ENCODE data around the gene POU6F1. TPM values are rescaled to one million over a fixed set of nuclear protein-coding genes. Genes with fewer than 3 reads are reported as not detected.

The POU6F1 gene
- total and polyA plus RNA-seq, 9 donors: 11.8 to 48.8 (median 28.9) TPM

GRCh38 chr12:51205350-51205749 is 12.5 kb downstream of the POU6F1 start:
- Histone ChIP-seq H3K36me3 (no peaks in the 10 kb centered on the region), H3K4me3 (no peak overlapping the region), H3K4me1 (ENCODE audit: insufficient read depth) (no peaks in the 10 kb centered on the region), H3K9me3 (no peaks in the 10 kb centered on the region), H3K27ac (no peak overlapping the region), H3K27me3 (no peaks in the 10 kb centered on the region)
- no peak for DNase-seq
- intact Hi-C loops (cut with DNase I): loop anchor here in 1 of 4 donors (10.0 kb wide), 1 partner anchor 111 kb away; no protein-coding TSS in a partner anchor
- TF ChIP-seq POLR2A (IDR thresholded peaks at IDR 0.05): no peak
- 92 to 96% (median 95%) methylated on average over 6 of the region's 6 CpGs for WGBS, 3 donors

GRCh38 chr12:51202718-51203117 is 15.1 kb downstream of the POU6F1 start:
- WGBS, 3 donors: 92 to 97% (median 96%) methylated on average over 5 of the region's 5 CpGs
- intact Hi-C loops (cut with DNase I): loop anchor here in 1 of 4 donors (10.0 kb wide), 1 partner anchor 108 kb away; no protein-coding TSS in a partner anchor
- H3K36me3 ChIP-seq: no peaks in the 10 kb centered on the region
- H3K27ac ChIP-seq: no peak overlapping the region
- TF ChIP-seq EP300 (IDR thresholded peaks at IDR 0.05): no peak
- DNase-seq: no peak
- no peaks in the 10 kb centered on the region for H3K27me3 ChIP-seq
- no peak overlapping the region for H3K4me3 ChIP-seq
- no peaks in the 10 kb centered on the region for H3K9me3 ChIP-seq
- no peaks in the 10 kb centered on the region for H3K4me1 ChIP-seq (ENCODE audit: insufficient read depth)

- whole genome bisulfite sequencing, 3 donors: 92 to 94% (median 93%) methylated on average over 9 of the region's 9 CpGs
- no peaks in the 10 kb centered on the region for H3K4me1 ChIP-seq (ENCODE audit: insufficient read depth)
- H3K27me3 ChIP-seq: no peaks in the 10 kb centered on the region
These were observed 17.1 kb downstream of the POU6F1 start for GRCh38 chr12:51200806-51201205.

GRCh38 chr12:51200156-51200555 is 17.7 kb downstream of the POU6F1 start:
- no peaks in the 10 kb centered on the region for H3K36me3 ChIP-seq
- H3K4me1 ChIP-seq (ENCODE audit: insufficient read depth): no peaks in the 10 kb centered on the region
- H3K27me3 ChIP-seq: no peaks in the 10 kb centered on the region
- no peak overlapping the region for H3K4me3 ChIP-seq
- intact Hi-C loops (cut with DNase I): loop anchor here in 1 of 4 donors (10.0 kb wide), 1 partner anchor 105 kb away; no protein-coding TSS in a partner anchor
- H3K9me3 ChIP-seq: no peaks in the 10 kb centered on the region
- no peak for DNase-seq
- WGBS, 3 donors: 82 to 88% (median 88%) methylated on average over 7 of the region's 7 CpGs
- H3K27ac ChIP-seq: no peak overlapping the region
- TF ChIP-seq EP300 (IDR thresholded peaks at IDR 0.05) (no peak), POLR2A (IDR thresholded peaks at IDR 0.05) (no peak), CTCF (IDR thresholded peaks at IDR 0.05) (no peak)

More at GRCh38 chr12:51200806-51201205, 17.1 kb downstream of the POU6F1 start:
- no peaks in the 10 kb centered on the region for H3K9me3 ChIP-seq
- H3K27ac ChIP-seq: no peak overlapping the region
- no peak overlapping the region for H3K4me3 ChIP-seq
- intact Hi-C loops (cut with DNase I): loop anchor here in 1 of 4 donors (10.0 kb wide), 1 partner anchor 106 kb away; no protein-coding TSS in a partner anchor
- H3K36me3 ChIP-seq: no peaks in the 10 kb centered on the region
- TF ChIP-seq CTCF (IDR thresholded peaks at IDR 0.05): no peak
- no peak for TF ChIP-seq POLR2A (IDR thresholded peaks at IDR 0.05)
- no peak for TF ChIP-seq EP300 (IDR thresholded peaks at IDR 0.05)
- no peak for DNase-seq

GRCh38 chr12:51199366-51199945 is 18.4 kb downstream of the POU6F1 start:
- H3K27me3 ChIP-seq: no peaks in the 10 kb centered on the region
- H3K9me3 ChIP-seq: no peaks in the 10 kb centered on the region
- no peak overlapping the region for H3K4me3 ChIP-seq
- intact Hi-C loops (cut with DNase I): no loop called here
- no peaks in the 10 kb centered on the region for H3K4me1 ChIP-seq (ENCODE audit: insufficient read depth)
- WGBS, 3 donors: 89 to 93% (median 91%) methylated on average over 10 of the region's 10 CpGs
- H3K36me3 ChIP-seq: no peaks in the 10 kb centered on the region
- DNase-seq: no peak
- no peak for TF ChIP-seq EP300 (IDR thresholded peaks at IDR 0.05)
- no peak for TF ChIP-seq CTCF (IDR thresholded peaks at IDR 0.05)
- no peak for TF ChIP-seq POLR2A (IDR thresholded peaks at IDR 0.05)
- no peak overlapping the region for H3K27ac ChIP-seq
